H1 (cell line): ENCODE data around the gene CLMP. TPM values are rescaled to one million over a fixed set of nuclear protein-coding genes. Genes with fewer than 3 reads are reported as not detected.

Experiments used
- CTCF ChIA-PET: fragments of 300-600 bp; sonication (Branson Sonifier 250); formaldehyde crosslinking; loops from one replicate; lab custom pipeline; 2021; ENCODE audit not compliant: partially characterized antibody; lab: Charles Lee
- POLR2A ChIA-PET: fragments of 300-600 bp; sonication (Branson Sonifier 250); formaldehyde crosslinking; loops from one replicate; lab custom pipeline; 2021; ENCODE audit warnings: inconsistent platforms; ENCODE audit not compliant: partially characterized antibody; lab: Charles Lee
- DNase-seq, 2 experiments: peaks; one replicate each; pipeline versions ENCODE4 v3.0.0 to v3.0.0-alpha.2; 2010 to 2022; ENCODE audit warnings: low spot score in 2 of 2, low read depth in 1 of 2, mixed read lengths in 1 of 2
- FAIRE-seq: peaks from 2 replicates; lab custom pipeline; 2011; peaks lifted over from hg19 to GRCh38; lab: Jason Lieb, UNC
- H2AFZ ChIP-seq: 2 replicates; pipeline ENCODE4 v1.8.1; 2012; ENCODE audit warnings: low read length, inconsistent platforms
- H2AK5ac ChIP-seq: 2 replicates; pipeline ENCODE4 v1.6.1; 2013; ENCODE audit warnings: low read depth, low read length
- H2BK120ac ChIP-seq: replicated peaks from 2 replicates; pipeline ENCODE3; 2013; ENCODE audit warnings: low read depth, low read length, inconsistent platforms
- H2BK12ac ChIP-seq: 2 replicates; pipeline ENCODE4 v1.6.1; 2013; ENCODE audit warnings: low read depth, low read length
- H2BK15ac ChIP-seq: 2 replicates; pipeline ENCODE4 v1.6.1; 2013; ENCODE audit warnings: low read length
- H2BK20ac ChIP-seq: 2 replicates; pipeline ENCODE4 v1.6.1; 2013; ENCODE audit warnings: low read length
- H2BK5ac ChIP-seq: 2 replicates; pipeline ENCODE4 v1.6.1; 2013; ENCODE audit warnings: low read depth, low read length
- H3K14ac ChIP-seq: 2 replicates; pipeline ENCODE4 v1.6.1; 2013; ENCODE audit warnings: inconsistent platforms; ENCODE audit not compliant: insufficient read length
- H3K18ac ChIP-seq: 2 replicates; pipeline ENCODE4 v1.6.1; 2013; ENCODE audit warnings: low read length; ENCODE audit errors: extremely low read depth
- H3K23ac ChIP-seq: 2 replicates; pipeline ENCODE4 v1.6.1; 2013; ENCODE audit warnings: inconsistent platforms; ENCODE audit not compliant: insufficient read length
- H3K23me2 ChIP-seq: 2 replicates; pipeline ENCODE4 v1.6.1; 2013; ENCODE audit warnings: low read depth, low read length
- H3K27ac ChIP-seq: 2 replicates; pipeline ENCODE4 v1.6.1; 2011; ENCODE audit warnings: low read depth, low read length, inconsistent platforms
- H3K27me3 ChIP-seq, 4 experiments: replicated peaks in 1 of 4; 1 replicate in 1 of 4; 2 replicates in 3 of 4; pipeline versions ENCODE4 v1.6.1 to v1.8.1; 2011 to 2013; ENCODE audit warnings: low read length in 3 of 4, mild to moderate bottlenecking in 3 of 4, inconsistent platforms in 2 of 4, mixed read lengths in 2 of 4, moderate library complexity in 1 of 4; ENCODE audit not compliant: control insufficient read depth in 3 of 4, insufficient read depth in 3 of 4; ENCODE audit errors: extremely low read depth in 1 of 4
- H3K36me3 ChIP-seq, 4 experiments: 2 replicates each; pipeline versions ENCODE4 v1.6.1 to v1.8.1; 2011 to 2013; ENCODE audit warnings: mild to moderate bottlenecking in 4 of 4, low read length in 3 of 4, moderate library complexity in 2 of 4, control low read depth in 1 of 4, inconsistent platforms in 1 of 4; ENCODE audit not compliant: insufficient read depth in 4 of 4, control insufficient read depth in 2 of 4
- H3K4ac ChIP-seq: replicated peaks from 2 replicates; pipeline ENCODE3; 2013; ENCODE audit warnings: low read length, low read depth, mixed read lengths, inconsistent platforms; ENCODE audit not compliant: insufficient read length
- H3K4me1 ChIP-seq, 4 experiments: replicated peaks in 1 of 4; 1 replicate in 1 of 4; 2 replicates in 3 of 4; pipeline versions ENCODE4 v1.6.1 to v1.8.1; 2011 to 2013; ENCODE audit warnings: low read length in 3 of 4, inconsistent platforms in 2 of 4, mixed read lengths in 1 of 4; ENCODE audit not compliant: insufficient read depth in 4 of 4, control insufficient read depth in 3 of 4
- H3K4me2 ChIP-seq, 2 experiments: 2 replicates each; pipeline versions ENCODE4 v1.6.1 to v1.8.1; 2011 to 2013; ENCODE audit warnings: low read depth in 2 of 2, low read length in 2 of 2, control low read depth in 1 of 2, inconsistent platforms in 1 of 2, mild to moderate bottlenecking in 1 of 2; ENCODE audit not compliant: insufficient read depth in 1 of 2
- H3K4me3 ChIP-seq, 4 experiments: fragments of 200-600, 300-600 bp in 1 of 4; sonication (generic), shearing (Covaris generic), sonication (Bioruptor Twin) in 1 of 4; 2 replicates each; pipeline versions ENCODE4 v1.5.1 to v1.8.1; 2011 to 2016; ENCODE audit warnings: low read length in 4 of 4, low read depth in 3 of 4, control low read depth in 2 of 4, inconsistent platforms in 2 of 4, mild to moderate bottlenecking in 2 of 4, mixed read lengths in 1 of 4, moderate library complexity in 1 of 4; ENCODE audit not compliant: insufficient read depth in 2 of 4; ENCODE audit errors: extremely low read depth in 1 of 4
- H3K56ac ChIP-seq: replicated peaks from 2 replicates; pipeline ENCODE3; 2013; ENCODE audit warnings: low read depth, mild to moderate bottlenecking, mixed read lengths, low read length, inconsistent platforms; ENCODE audit not compliant: insufficient read length
- H3K79me1 ChIP-seq: 2 replicates; pipeline ENCODE4 v1.6.1; 2013; ENCODE audit warnings: low read depth, low read length, control low read depth
- H3K79me2 ChIP-seq, 2 experiments: 2 replicates each; pipeline versions ENCODE4 v1.6.1 to v1.8.1; 2012 to 2013; ENCODE audit warnings: low read length in 2 of 2, mild to moderate bottlenecking in 2 of 2, inconsistent platforms in 1 of 2; ENCODE audit not compliant: insufficient read depth in 2 of 2, control insufficient read depth in 1 of 2
- H3K9ac ChIP-seq, 4 experiments: replicated peaks in 1 of 4; 1 replicate in 1 of 4; 2 replicates in 3 of 4; pipeline versions ENCODE4 v1.6.1 to v1.8.1; 2011 to 2013; ENCODE audit warnings: low read depth in 3 of 4, low read length in 3 of 4, control low read depth in 2 of 4, mild to moderate bottlenecking in 2 of 4, moderate library complexity in 2 of 4, inconsistent platforms in 1 of 4; ENCODE audit errors: extremely low read depth in 1 of 4
- H3K9me3 ChIP-seq, 2 experiments: 2 replicates each; pipeline versions ENCODE4 v1.6.1 to v1.8.1; 2012 to 2013; ENCODE audit warnings: mild to moderate bottlenecking in 2 of 2, moderate library complexity in 2 of 2, control low read depth in 1 of 2, inconsistent platforms in 1 of 2, low read depth in 1 of 2, low read length in 1 of 2, mixed read lengths in 1 of 2; ENCODE audit not compliant: insufficient read depth in 2 of 2
- H4K20me1 ChIP-seq, 2 experiments: replicated peaks in 1 of 2; 2 replicates each; pipeline versions ENCODE3 to v1.8.1; 2011 to 2013; ENCODE audit warnings: inconsistent platforms in 2 of 2, low read length in 2 of 2, mild to moderate bottlenecking in 1 of 2; ENCODE audit not compliant: insufficient read depth in 2 of 2, control insufficient read depth in 1 of 2
- H4K5ac ChIP-seq: 2 replicates; pipeline ENCODE4 v1.6.1; 2013; ENCODE audit warnings: low read length, low read depth, mixed read lengths, inconsistent platforms; ENCODE audit not compliant: insufficient read length
- H4K8ac ChIP-seq: 2 replicates; pipeline ENCODE4 v1.8.0; 2013; ENCODE audit warnings: mild to moderate bottlenecking, moderate library complexity, low read length, inconsistent platforms; ENCODE audit not compliant: insufficient read depth; ENCODE audit errors: extremely low read depth
- H4K91ac ChIP-seq: replicated peaks from 2 replicates; pipeline ENCODE3; 2013; ENCODE audit warnings: low read length, mixed read lengths, inconsistent platforms; ENCODE audit not compliant: insufficient read length
- TBP ChIP-seq: IDR thresholded peaks from 2 replicates; pipeline ENCODE4 v1.6.1; 2011; ENCODE audit warnings: low read depth, low read length, improper control_type of control experiment
- TCF12 ChIP-seq: IDR thresholded peaks from 2 replicates; pipeline ENCODE4 v1.6.1; 2011; ENCODE audit warnings: low read depth, mild to moderate bottlenecking, low read length
- WGBS, 2 experiments: shearing (Covaris generic) in 1 of 2; methylation state at CpG; one replicate each; pipeline versions ENCODE4 v1.1.6 to v1.1.7; 2013 to 2015; ENCODE audit warnings: low lambda C conversion rate in 2 of 2, mixed read lengths in 2 of 2, inconsistent platforms in 1 of 2, low coverage in 1 of 2, missing lambda C conversion rate in 1 of 2; ENCODE audit not compliant: insufficient replicate concordance in 2 of 2, insufficient coverage in 1 of 2, insufficient read length in 1 of 2; ENCODE audit errors: extremely low coverage in 1 of 2, missing lambda C conversion rate in 1 of 2; 5-methylcytosine and 5-hydroxymethylcytosine counted together
- polyA plus RNA-seq, 7 experiments: library from polyadenylated mRNA; depleted of rRNA in 3 of 7; stranded (reverse) in 5 of 7; unstranded in 2 of 7; fragments of >200 nt in 5 of 7; fragments of 200-250 nt in 2 of 7; gene quantifications; 1 replicate in 5 of 7; 2 replicates in 1 of 7; 4 replicates in 1 of 7; pipeline versions ENCODE4 v1.2.1 to v1.2.3, GENCODE V29; 2011 to 2013; ENCODE audit warnings: missing spikeins in 2 of 7, mixed read lengths in 2 of 7
- total RNA-seq: library from RNA; stranded (reverse); fragmentation: NEBNext Ultra II Directional; extraction: Animal tissue kit (Norgen Biotek cat#: 25700); gene quantifications from 2 replicates; pipeline ENCODE4 v1.2.1, GENCODE V29; 2021

CLMP gene
- total and polyA plus RNA-seq, 2 of the 8 experiments (the other 6 are each of a cell fraction or from before 2014, with no cell fraction given), result 9.9 to 24.1 TPM

DNA sequence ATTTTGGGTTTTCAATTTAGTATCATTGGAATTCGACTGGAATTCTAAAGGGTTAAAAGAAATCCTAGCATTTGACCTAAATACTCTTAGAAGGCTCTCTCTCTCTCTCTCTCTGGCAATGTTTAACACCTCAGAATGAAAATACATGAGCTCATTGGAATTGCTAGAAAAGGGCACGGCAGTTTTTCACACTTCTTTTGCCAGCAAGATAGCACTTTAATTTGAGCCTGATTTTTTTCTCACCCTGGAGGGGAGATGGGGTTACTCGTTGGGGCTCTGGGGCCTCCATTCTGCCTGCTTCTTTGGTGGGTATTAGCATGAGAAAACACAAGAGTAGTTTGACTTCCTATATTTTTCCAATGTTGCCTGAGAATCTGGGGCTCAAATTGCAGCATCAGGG is 22.8 kb upstream of the CLMP start:
- no peaks in the 10 kb centered on the region for H4K20me1 ChIP-seq
- no peak overlapping the region for H4K5ac ChIP-seq
- no peak overlapping the region; a peak in 1 of 4 replicates for H3K4me2 ChIP-seq
- DNase-seq (no peak), FAIRE-seq (peak; percentile 7)
- H2BK120ac ChIP-seq, result peak overlapping the region; percentile 82
- CTCF ChIA-PET, result interaction anchor here (0.7 to 1.1 kb wide), 4 partner anchors 11 to 106 kb away, joined by 3 to 4 read pairs (median 3); no protein-coding TSS in a partner anchor
- H3K79me2 ChIP-seq, result no peaks in the 10 kb centered on the region
- H3K27me3 ChIP-seq, result peaks cover 0 to 1% (median 0%) of the 10 kb centered on the region in 4 experiments; a peak in 1 of 7 replicates
- H2AFZ ChIP-seq, result no peak overlapping the region
- H2BK15ac ChIP-seq, result no peak overlapping the region
- no peaks in the 10 kb centered on the region for H3K36me3 ChIP-seq
- 34% methylated on average over 3 of the region's 3 CpGs; no CpG with 5 or more reads in 1 of the 2 experiments for WGBS, 2 experiments
- no peak overlapping the region for H2BK20ac ChIP-seq
- H3K18ac ChIP-seq, result no peak overlapping the region; the same call in 1 of the 2 replicates
- no peaks in the 10 kb centered on the region for H3K79me1 ChIP-seq
- no peaks in the 10 kb centered on the region for H3K9me3 ChIP-seq
- H3K23ac ChIP-seq, result no peak overlapping the region
- H3K56ac ChIP-seq, result no peak overlapping the region
- no peak overlapping the region for H4K91ac ChIP-seq
- H3K9ac ChIP-seq, result no peak overlapping the region
- H3K27ac ChIP-seq, result no peak overlapping the region
- H4K8ac ChIP-seq, result no peak overlapping the region
- H2BK5ac ChIP-seq, result no peak overlapping the region
- H3K14ac ChIP-seq, result no peak overlapping the region
- no peak overlapping the region for H2BK12ac ChIP-seq
- no peak overlapping the region for H3K4me3 ChIP-seq
- peaks cover 0 to 8% (median 6%) of the 10 kb centered on the region in 4 experiments; a peak in 4 of 7 replicates for H3K4me1 ChIP-seq
- no peak overlapping the region for H3K4ac ChIP-seq
- H2AK5ac ChIP-seq, result no peak overlapping the region
- POLR2A ChIA-PET, result interaction anchor here (1.5 to 4.0 kb wide), 3 partner anchors 15 to 76 kb away, joined by 3 to 14 read pairs (median 6); no protein-coding TSS in a partner anchor
- H3K23me2 ChIP-seq, result no peaks in the 10 kb centered on the region
- TF ChIP-seq TBP (no peak), TCF12 (no peak)
